HEK293 (cell line): ENCODE measurements around the gene STAG3.
A peak's percentile ranks its signal among the peaks of the same experiment; 100 is the strongest.

Experiments used
- GLIS2 ChIP-seq: fragments of 450-650 bp; formaldehyde crosslinking; IDR thresholded peaks from 2 replicates; pipeline ENCODE4 v1.5.1; 2016; ENCODE audit warnings: missing biosample characterization, missing genetic modification characterization
- KLF10 ChIP-seq: fragments of 450-650 bp; IDR thresholded peaks from 2 replicates; pipeline ENCODE4 v1.5.1; 2018; ENCODE audit warnings: missing biosample characterization, mild to moderate bottlenecking, missing genetic modification characterization
- MEIS1 ChIP-seq: sonication (generic); formaldehyde crosslinking; IDR thresholded peaks from 2 replicates; pipeline ENCODE4 v1.8.1; 2022; ENCODE audit warnings: missing genetic modification reagents, mild to moderate bottlenecking, borderline replicate concordance
- PRDM10 ChIP-seq: fragments of 450-650 bp; formaldehyde crosslinking; IDR thresholded peaks from 2 replicates; pipeline ENCODE4 v1.5.1; 2016; ENCODE audit warnings: missing biosample characterization, missing genetic modification characterization
- REST ChIP-seq: fragments of 450-650 bp; formaldehyde crosslinking; IDR thresholded peaks from 2 replicates; pipeline ENCODE4 v1.5.1; 2016; ENCODE audit warnings: missing biosample characterization, missing genetic modification characterization
- SETDB1 ChIP-seq: IDR thresholded peaks from one replicate; pipeline ENCODE4 v1.6.1; 2017; ENCODE audit warnings: mild to moderate bottlenecking, low read length, moderate library complexity, mixed read lengths; ENCODE audit not compliant: insufficient read length
- SP2 ChIP-seq: fragments of 450-650 bp; formaldehyde crosslinking; IDR thresholded peaks from 2 replicates; pipeline ENCODE4 v1.5.1; 2016; ENCODE audit warnings: missing biosample characterization, missing genetic modification characterization
- ZBTB11 ChIP-seq: fragments of 450-650 bp; formaldehyde crosslinking; conservative IDR thresholded peaks from 2 replicates; pipeline ENCODE4 v1.5.1; 2016; ENCODE audit warnings: low read depth, missing biosample characterization, missing genetic modification characterization
- ZFP3 ChIP-seq: fragments of 450-650 bp; formaldehyde crosslinking; IDR thresholded peaks from 2 replicates; pipeline ENCODE4 v1.5.1; 2016; ENCODE audit warnings: low read depth, missing biosample characterization, missing genetic modification characterization
- ZNF248 ChIP-seq: fragments of 450-650 bp; formaldehyde crosslinking; IDR thresholded peaks from 2 replicates; pipeline ENCODE4 v1.5.1; 2017; ENCODE audit warnings: missing biosample characterization, missing genetic modification characterization
- ZNF521 ChIP-seq: fragments of 450-650 bp; formaldehyde crosslinking; IDR thresholded peaks from 2 replicates; pipeline ENCODE4 v1.5.1; 2017; ENCODE audit warnings: missing biosample characterization, mild to moderate bottlenecking, missing genetic modification characterization
- ZNF555 ChIP-seq: fragments of 450-650 bp; formaldehyde crosslinking; conservative IDR thresholded peaks from 2 replicates; pipeline ENCODE4 v1.5.1; 2017; ENCODE audit warnings: missing biosample characterization, mild to moderate bottlenecking, missing genetic modification characterization, inconsistent platforms
- ZNF639 ChIP-seq: fragments of 450-650 bp; formaldehyde crosslinking; IDR thresholded peaks from 2 replicates; pipeline ENCODE4 v1.5.1; 2016; ENCODE audit warnings: missing biosample characterization, missing genetic modification characterization
- ZNF645 ChIP-seq: fragments of 450-650 bp; formaldehyde crosslinking; IDR thresholded peaks from 2 replicates; pipeline ENCODE4; 2016; ENCODE audit warnings: missing biosample characterization, missing genetic modification characterization
- ZNF785 ChIP-seq: fragments of 450-650 bp; formaldehyde crosslinking; IDR thresholded peaks from 2 replicates; pipeline ENCODE4 v1.5.1; 2016; ENCODE audit warnings: missing biosample characterization, missing genetic modification characterization
- ZNF837 ChIP-seq: fragments of 450-650 bp; formaldehyde crosslinking; IDR thresholded peaks from 2 replicates; pipeline ENCODE4 v1.5.1; 2016; ENCODE audit warnings: missing biosample characterization, missing genetic modification characterization
- ZSCAN18 ChIP-seq: fragments of 450-650 bp; formaldehyde crosslinking; IDR thresholded peaks from 2 replicates; pipeline ENCODE4 v1.5.1; 2016; ENCODE audit warnings: missing biosample characterization, missing genetic modification characterization
- ZSCAN30 ChIP-seq: fragments of 450-650 bp; IDR thresholded peaks from 2 replicates; pipeline ENCODE4 v1.5.1; 2018; ENCODE audit warnings: missing biosample characterization, mild to moderate bottlenecking, missing genetic modification characterization, moderate library complexity

Gene STAG3

GRCh38 chr7:100157069-100157333, 20.7 kb upstream of the STAG3 start (continued):
- TF ChIP-seq PRDM10 (tag by site-specific recombination) (no peak), ZNF248 (tag by site-specific recombination) (no peak), ZNF645 (no peak), GLIS2 (0 out of 2 replicates have a peak, but pooled peaks have one; percentile 28), ZSCAN18 (tag by site-specific recombination) (no peak), ZSCAN30 (tag by site-specific recombination) (no peak), ZFP3 (tag by site-specific recombination) (no peak), SP2 (tag by site-specific recombination) (no peak; the same call in 1 of the 2 replicates), ZNF555 (tag by site-specific recombination) (no peak), ZNF639 (no peak), SETDB1 (no peak), ZBTB11 (tag by site-specific recombination) (0 out of 2 replicates have a peak, but pooled peaks have one; percentile 70), ZNF837 (no peak), MEIS1 (CRISPR knock-in tag) (no peak), ZNF521 (tag by site-specific recombination) (no peak), KLF10 (tag by site-specific recombination) (no peak), REST (tag by site-specific recombination) (peak; percentile 74), ZNF785 (tag by site-specific recombination) (no peak)
- TF ChIP-seq, all 188 proteins: peak for 4
